GM19239 (cell line): ENCODE results near the gene HYAL1.

Experiments
- DNase-seq: peaks from one replicate; pipeline ENCODE4 v3.0.0; 2011; ENCODE audit warnings: low spot score; ENCODE audit not compliant: insufficient read length
- FAIRE-seq: peaks from 2 replicates; lab custom pipeline; 2011; peaks lifted over from hg19 to GRCh38; lab: Jason Lieb, UNC

Gene HYAL1, protein sequence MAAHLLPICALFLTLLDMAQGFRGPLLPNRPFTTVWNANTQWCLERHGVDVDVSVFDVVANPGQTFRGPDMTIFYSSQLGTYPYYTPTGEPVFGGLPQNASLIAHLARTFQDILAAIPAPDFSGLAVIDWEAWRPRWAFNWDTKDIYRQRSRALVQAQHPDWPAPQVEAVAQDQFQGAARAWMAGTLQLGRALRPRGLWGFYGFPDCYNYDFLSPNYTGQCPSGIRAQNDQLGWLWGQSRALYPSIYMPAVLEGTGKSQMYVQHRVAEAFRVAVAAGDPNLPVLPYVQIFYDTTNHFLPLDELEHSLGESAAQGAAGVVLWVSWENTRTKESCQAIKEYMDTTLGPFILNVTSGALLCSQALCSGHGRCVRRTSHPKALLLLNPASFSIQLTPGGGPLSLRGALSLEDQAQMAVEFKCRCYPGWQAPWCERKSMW

DNA sequence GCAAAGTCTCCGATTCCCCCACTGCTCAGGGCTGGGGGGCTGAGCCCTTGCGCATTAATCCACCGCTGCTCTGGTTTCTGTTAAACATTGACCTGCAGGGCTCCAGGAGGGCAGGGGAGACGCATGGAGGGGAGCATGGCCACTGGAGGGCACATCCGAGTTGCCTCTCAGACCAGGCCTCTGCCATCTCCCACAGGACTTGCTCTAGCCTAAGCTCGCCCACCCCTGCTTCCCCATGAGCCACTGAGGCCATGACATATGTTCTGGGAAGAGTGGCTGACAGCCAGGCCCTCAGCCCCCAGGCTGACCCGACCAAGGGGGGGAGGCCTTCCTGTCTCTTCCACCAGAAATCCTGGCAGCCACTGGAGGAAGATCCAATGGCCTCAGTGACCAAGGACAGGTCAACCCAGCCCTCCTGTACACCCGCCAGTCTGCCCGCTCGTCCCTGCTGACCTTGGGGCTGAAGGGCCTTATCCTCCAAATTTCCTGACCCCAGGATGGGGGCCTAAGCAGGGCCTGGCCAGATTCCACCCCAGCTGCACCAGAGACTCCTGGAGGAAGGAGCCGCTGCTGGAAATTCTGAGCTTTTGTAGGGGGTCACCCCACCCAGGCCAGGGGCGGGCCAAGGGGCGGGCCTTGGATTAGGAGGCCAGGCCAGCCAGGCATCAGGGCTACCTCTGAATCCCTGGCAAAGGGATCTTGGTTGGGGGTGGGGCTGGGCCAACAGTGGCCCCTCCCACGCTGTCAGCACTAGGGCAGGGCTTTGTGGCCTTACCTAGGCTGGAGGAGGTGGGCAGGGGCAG lies at the start of gene HYAL1:
Gene HYAL1 (minus strand): TSS at position 562 of the 803 bp plus-strand sequence. CDS start 618 bp downstream, outside the sequence.
- DNase-seq (no peak), FAIRE-seq (no peak)

DNA sequence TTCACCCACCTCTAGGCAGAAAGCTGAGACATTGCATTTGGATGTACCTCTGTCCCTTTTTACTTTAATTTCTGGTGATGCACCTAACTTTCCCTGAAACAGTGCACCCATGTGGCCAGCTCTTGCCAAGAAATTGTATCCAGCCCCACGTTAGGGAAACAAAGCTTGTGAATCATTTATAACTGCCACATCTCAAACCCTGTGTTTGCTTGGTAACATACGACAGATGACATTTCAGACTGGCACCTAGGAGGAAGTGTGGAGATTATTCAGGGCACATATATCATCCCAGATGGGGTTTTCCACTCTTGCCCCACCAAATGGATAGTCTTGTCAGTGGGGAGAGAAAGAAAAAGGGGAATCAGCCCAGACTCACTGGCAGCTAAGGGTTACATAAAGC lies 49.4 kb upstream of the HYAL1 start:
- DNase-seq (no peak), FAIRE-seq (no peak)

DNA sequence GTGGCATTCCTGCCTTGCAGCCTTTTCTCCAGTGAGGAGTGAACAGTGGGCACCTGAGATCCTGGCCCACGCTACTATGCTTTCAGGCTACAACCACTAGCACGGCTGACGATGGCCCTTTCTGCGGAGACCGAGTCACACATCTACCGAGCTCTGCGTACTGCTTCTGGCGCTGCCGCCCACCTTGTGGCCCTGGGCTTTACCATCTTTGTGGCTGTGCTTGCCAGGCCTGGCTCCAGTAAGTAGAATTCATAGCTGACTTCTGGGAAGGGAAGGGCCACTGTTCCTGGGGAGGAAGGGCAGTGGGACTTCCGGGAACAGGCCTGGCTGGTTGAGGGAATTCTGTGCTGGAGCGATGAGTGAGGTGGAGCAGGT lies 47.9 kb upstream of the HYAL1 start:
- no peak for FAIRE-seq
- no peak for DNase-seq

DNA sequence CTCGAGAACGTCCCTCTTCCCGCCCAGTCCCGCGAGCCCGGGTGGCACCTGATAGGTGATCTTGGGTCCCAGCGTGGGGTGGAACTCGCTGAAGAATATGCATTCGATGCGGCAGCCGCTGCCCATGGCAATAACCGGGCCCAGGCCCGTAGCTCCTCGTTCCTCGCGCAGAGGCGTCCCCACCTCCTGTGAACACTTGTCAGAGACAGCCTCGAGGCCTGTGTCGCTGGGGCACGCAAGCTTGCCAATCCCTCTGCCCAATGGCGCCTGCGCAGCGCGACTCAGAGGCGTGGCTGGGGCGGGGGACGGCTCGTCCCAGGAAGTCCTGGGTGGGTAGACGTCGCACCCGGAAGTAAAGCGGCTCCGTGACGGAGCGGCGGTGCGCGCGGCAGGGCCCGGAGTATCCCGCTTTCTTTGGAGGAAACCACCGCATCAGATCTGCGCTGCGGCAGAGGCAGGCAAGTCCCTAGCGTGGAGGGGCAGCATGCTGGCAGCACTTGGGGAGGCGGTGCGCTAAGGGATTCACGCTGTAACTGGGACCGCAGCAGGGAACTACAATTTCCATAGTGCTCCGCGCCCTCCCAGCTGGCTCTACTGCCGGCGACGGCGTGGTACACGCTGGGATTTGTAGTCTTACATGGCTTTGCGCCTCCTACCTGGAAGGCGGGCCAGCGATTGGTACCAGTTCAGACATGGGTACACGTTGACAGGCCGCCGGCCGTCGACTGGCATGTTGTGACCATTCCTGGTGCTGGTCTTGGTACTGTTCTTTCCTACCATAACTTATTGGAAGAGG lies 47.4 kb upstream of the HYAL1 start, which contains the start of the genes CYB561D2 and NPRL2:
Gene CYB561D2 (plus strand): TSS at position 336 of the 796 bp plus-strand sequence. CDS start 572 bp downstream, outside the sequence.
Gene NPRL2 (minus strand): TSS at position 249 of the 796 bp plus-strand sequence. CDS start 123 bp downstream, at position 126.
- DNase-seq = peak; percentile 95
- peak; percentile 97 for FAIRE-seq

DNA sequence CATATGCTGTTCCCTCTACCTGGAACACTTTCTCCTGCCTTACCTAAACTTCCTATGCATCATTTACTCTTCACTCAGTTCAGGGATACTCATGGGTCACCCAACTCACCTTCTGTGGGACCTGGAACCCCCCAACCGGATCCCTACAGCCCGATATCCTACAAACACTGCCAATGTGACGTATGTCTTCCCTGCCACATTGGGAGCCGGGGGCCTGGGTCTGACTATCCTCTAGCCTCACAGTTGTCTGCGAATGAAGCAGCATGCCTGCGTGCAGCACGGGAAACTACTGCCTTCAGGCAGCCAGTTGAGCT lies 46.8 kb upstream of the HYAL1 start:
- FAIRE-seq (peak; percentile 28), DNase-seq (no peak)

DNA sequence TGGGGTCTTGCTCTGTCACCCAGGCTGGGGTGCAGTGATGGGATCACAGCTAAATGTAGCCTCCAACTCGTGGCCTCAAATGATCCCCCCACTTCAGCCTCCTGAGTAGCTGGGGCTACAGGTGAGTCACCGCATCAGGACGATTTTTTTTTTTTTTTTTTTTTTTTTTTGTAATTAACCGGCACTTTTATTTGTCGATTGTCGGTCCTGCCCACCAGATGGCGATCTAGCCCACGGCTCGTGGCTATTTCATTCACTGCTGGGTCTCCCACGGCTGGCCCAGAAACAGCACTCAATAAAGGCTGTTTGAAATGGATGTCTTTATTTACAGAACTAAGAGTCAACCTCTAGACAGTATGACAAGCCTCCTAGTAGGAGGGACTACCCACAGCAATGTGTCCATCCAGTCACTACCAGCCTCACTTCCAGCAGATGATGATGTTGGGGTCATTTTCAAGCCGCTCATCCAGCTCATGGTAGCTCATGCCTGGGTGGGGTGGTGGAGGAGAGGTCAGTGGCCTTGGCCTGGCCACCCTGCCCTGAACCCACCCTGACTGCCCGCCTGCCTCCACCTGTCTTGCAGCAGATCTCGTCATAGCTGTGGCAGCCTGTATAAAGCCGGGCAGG lies 43.9 kb upstream of the HYAL1 start:
- FAIRE-seq = peak; percentile 91
- DNase-seq = no peak

DNA sequence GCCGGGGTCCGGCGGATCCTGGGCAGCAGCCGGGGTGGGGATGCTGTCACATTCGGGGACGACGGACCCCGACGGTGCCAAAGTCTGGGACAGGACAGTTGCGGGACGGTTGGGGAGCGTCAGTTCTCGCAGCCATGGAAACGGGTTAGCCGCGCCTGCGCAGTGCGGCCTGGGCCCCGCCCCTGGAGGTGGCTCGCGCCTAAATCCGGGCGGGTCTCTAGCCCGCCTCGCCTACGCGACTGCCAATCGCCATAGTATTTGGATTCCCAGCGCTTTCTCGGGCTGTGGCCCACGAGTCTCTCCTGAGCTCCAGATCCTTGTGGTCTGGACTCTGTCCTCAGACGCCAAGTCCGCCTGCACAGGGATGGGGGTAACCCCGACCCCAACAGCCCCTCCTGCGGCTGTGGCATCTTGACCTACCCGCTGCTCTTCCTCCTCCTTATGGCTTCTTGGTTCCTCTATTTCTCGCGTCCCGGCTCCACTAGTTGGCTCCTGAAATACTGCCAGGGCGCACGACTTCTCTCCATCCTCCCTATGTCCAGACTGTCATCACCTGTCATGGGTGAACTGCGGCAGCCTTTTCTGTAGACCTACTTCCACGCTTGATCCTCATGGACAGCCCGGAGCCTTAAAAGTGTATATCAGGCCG lies 42.3 kb upstream of the HYAL1 start, which contains the start of gene ZMYND10:
Gene ZMYND10 (minus strand): TSS at position 147 of the 649 bp plus-strand sequence. CDS start 153 bp downstream, outside the sequence.
- FAIRE-seq = peak; percentile 97

DNA sequence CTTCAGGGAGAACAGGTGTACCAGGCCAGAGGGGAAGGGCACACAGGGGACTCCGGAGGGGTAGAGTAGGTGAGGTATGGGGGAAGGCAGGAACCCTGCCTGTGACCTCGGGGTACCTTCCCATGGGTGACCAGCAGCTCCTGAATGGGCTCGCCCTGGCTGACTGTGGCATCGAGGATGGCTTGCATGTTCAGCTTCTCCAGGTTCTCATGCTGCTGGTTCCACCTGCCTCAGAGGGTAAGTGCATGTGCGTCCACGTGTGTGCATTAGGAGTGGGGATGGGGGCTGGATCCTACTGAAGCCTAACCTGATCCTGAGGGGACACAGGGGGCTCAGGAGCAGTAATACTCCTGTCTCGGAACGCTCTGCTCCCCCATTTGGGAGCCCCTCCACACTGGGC lies 41.6 kb upstream of the HYAL1 start:
- DNase-seq (no peak), FAIRE-seq (no peak)

More for the DNA sequence above, 42.3 kb upstream of the HYAL1 start, which contains the start of gene ZMYND10:
- no peak for DNase-seq

DNA sequence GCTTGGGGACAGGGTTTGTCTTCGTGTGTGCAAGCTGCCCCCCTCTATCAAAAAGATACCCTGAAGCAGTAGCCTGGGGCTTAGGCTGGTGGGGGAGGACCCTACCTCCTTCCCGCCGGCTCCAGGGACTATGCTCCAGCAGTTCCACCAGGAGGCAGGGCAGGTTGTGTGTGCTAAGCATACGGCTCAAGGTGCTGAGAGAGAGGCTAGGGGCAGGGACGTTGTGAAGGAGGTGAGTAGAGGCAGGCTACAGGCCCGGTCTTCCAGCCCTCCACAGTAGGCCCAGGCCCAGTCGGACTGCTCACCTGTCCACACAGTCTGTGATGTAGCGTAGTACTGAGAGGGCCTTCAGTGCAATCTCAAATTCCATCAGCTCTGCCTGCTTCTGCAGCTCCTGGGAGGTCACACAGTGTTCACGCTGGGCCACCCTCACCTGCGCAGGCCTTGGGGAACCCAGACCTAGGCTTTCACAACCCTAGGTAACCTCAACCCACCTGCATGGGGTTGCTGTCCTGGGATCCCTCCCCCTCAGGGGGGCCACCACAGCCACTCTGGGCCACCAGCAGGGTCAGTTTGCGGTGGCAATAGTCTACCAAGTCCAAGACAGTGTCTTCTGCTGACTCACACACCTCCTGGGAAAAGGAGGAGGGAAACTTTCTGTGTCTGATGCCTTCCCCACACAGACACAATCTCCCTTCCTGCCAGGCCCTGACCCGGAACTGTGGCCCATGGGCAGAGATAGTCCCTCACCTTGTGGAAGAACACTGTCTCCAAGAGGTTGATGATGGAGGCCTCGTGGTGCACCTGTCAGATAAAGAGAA lies 39.6 kb upstream of the HYAL1 start:
- FAIRE-seq (no peak), DNase-seq (no peak)

DNA sequence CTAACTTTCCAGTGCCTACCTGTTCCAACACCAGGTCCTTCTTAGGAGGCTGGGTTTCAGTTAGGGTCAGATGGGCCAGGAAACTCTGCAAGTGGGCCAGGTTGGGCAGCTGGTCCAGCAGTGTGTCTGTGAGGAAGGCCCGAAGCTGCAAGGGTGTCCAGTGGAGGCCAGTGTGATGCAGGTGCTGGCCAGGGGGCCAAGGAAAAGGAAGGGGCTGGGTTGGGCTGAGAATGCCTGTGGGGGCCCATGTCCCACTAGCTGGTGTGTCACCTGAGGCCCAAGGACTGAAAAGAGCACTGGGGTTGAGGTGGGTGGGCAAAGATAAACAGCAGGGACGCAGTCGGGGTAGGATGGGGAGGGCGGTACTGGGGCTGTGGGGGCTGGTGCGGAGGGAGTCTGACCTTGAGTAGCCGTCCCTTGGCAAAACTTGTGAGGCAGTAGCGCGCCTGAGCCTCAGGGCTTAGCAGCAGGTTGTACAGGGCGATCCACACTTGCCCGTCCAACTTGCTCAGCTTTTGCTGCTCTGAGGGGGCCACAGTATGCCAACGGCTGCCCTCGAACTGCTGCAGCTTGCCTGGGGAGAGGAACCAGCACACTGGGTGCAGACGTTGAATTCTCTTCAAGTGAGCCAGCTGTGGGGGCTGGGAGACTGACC lies 38.7 kb upstream of the HYAL1 start:
- FAIRE-seq (no peak), DNase-seq (no peak)

DNA sequence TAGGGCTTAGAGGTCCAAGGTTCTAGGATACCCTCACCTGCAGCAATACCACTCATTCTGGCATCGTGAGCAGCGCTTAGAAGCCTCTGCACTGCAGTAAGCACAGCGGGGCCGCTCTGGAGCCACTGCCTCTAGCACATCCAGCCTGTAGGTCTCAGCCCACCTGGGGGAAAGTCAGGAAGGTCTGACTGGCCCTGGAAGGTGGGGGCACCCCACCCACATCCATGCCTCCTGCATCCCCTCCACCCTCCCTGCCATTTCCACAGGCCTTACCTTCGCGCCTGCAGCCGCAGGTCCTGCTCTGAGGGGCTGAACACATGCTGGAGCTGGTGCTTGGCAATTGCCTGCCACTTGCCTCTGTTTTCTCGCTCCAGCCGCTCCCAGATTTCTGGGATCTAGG lies 38.2 kb upstream of the HYAL1 start:
- FAIRE-seq = no peak
- no peak for DNase-seq

DNA sequence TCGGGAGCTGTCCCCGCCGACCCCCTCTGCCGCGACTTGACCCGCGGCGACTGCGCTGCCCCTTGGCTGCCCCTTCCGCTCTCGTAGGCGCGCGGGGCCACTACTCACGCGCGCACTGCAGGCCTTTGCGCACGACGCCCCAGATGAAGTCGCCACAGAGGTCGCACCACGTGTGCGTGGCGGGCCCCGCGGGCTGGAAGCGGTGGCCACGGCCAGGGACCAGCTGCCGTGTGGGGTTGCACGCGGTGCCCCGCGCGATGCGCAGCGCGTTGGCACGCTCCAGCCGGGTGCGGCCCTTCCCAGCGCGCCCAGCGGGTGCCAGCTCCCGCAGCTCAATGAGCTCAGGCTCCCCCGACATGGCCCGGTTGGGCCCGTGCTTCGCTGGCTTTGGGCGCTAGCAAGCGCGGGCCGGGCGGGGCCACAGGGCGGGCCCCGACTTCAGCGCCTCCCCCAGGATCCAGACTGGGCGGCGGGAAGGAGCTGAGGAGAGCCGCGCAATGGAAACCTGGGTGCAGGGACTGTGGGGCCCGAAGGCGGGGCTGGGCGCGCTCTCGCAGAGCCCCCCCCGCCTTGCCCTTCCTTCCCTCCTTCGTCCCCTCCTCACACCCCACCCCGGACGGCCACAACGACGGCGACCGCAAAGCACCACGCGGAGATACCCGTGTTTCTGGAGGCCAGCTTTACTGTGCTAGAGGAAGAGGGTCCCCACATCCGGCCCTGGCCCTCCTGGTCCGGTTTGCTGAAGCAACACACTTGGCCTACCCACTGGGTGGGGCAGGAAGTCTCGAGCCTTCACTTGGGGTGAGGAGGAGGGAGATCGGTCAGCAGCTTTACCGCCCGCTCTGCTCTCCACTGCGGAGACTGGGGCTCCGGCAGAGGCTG lies 37.3 kb upstream of the HYAL1 start, which contains the start of gene RASSF1:
Gene RASSF1 (minus strand): TSS at position 389 of the 882 bp plus-strand sequence. CDS start 31 bp downstream, at position 358.
- DNase-seq = peak; percentile 65

DNA sequence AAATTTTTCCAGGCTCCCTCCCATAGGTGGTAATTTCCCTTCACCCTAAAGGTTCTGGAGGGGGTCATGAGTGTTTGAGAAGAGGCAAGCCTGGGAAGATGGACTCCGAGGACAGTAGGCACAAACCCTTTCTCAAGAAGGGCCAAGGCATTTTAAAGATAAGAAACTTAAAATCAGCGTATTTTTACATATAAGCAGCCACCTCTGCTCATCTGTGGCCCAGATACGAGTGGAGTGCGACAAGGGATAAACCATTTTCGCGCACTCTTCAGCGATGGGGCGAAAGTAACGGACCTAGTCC lies 36.7 kb upstream of the HYAL1 start:
- no peak for DNase-seq
- no peak for FAIRE-seq

More for the DNA sequence above, 37.3 kb upstream of the HYAL1 start, which contains the start of gene RASSF1:
- FAIRE-seq = peak; percentile 76

DNA sequence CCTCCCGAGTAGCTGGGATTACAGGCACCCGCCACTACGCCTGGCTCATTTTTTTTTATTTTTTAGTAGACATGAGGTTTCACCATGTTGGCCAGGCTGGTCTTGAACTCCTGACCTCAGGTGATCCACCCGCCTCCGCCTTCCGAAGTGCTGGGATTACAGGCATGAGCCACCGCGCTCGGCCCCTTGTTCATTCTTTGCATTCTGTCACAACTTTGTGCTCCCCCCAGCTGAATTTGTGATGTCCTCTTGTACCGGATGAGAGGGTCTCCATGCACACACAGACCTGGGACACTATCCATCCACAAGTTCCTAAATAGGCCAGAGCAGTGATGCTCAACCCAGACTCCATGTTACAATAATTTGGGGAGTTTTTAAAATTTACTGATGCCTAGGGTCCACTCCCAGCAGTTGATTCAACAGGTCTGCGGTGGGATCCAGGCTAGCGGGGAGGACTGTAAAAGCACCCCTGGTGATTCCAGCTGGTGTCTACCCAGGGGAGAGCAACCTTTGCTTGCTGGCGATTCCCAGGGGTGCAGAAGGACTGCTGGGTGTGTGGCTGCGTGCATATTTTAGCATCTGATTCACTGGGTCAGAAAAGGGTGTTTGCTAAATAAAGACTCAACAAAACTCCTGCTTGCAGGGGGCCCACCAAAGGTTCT lies 36.2 kb upstream of the HYAL1 start:
- no peak for DNase-seq
- FAIRE-seq = no peak

DNA sequence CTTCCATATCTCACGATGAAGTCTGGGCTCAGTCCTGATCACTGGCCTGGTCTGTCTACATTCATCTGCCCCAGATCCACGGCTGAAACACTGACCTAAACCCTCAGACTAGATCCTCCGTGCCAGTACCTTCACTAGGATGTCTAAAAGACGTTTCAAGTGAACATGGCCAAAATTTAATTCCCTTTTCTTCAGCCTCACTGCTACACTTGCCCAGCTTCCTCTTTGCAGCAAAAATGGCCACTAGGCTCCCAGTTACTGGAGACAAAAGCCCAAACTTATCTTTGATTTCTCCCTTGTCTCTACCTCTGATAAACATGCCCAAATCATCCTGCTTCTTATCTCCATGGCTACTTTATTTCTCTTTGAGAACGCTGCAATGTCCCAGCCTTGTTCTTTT lies 35.6 kb upstream of the HYAL1 start:
- DNase-seq (no peak), FAIRE-seq (peak; percentile 76)

DNA sequence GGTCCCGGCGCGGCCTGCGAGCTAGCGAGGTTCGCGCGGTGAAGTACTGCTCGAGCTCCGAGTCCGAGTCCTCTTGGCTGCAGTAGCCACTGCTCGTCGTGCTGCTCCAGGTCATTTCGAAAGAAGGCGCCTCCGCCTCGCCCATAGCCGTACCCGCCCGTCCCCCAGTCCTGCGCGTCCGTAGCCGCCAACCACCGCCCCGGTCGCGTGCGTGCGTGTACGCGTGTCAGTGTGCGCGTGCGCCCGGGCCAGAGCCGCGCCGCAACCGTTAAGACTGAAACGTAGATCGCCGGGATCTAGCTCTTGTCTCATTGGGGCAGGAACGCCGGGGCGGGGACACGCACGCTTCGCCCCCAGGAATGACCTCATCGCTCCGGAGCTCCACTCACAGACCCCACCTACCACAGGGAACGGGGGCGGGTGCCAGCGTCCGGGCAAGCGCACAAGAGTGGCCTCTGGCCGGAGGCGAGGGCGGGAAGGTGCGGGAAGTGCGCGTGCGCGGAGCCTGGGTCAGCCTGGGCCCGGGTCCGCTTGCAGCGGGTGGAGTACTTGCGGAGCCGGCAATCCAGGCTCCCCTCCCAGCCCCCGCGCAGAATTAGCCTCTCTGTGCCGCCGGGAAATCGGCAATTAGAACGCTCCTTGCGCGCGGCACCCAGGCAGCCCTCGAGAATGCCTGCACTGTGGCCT lies 33.9 kb upstream of the HYAL1 start:
- peak; percentile 99 for FAIRE-seq
- DNase-seq = peak; percentile 94
